Measurements from ENCODE around the gene DDRGK1. TPM values are rescaled to one million over a fixed set of nuclear protein-coding genes. Genes with fewer than 3 reads are reported as not detected.

DDRGK1 gene
- total and polyA plus RNA-seq, 4 donors, result 16.8 to 72.4 (median 48.5) TPM

GRCh38 chr20:3158968-3159431 lies 45.5 kb downstream of the DDRGK1 start:
- peak overlapping the region; percentile 58 to 65 for H3K27ac ChIP-seq (ENCODE audit: low read depth in 1 of 2, low read length in 2 of 2)
- no peaks in the 10 kb centered on the region for H3K27me3 ChIP-seq (ENCODE audit: control insufficient read depth in 4 of 4, insufficient read depth in 4 of 4, low read length in 3 of 4)
- 1% methylated on average over 10 of the region's 10 CpGs for WGBS
- no peak for DNase-seq (ENCODE audit: low spot score)
- no peak for TF ChIP-seq MAX (IDR thresholded peaks at IDR 0.05)
- TF ChIP-seq, protein P1, sequence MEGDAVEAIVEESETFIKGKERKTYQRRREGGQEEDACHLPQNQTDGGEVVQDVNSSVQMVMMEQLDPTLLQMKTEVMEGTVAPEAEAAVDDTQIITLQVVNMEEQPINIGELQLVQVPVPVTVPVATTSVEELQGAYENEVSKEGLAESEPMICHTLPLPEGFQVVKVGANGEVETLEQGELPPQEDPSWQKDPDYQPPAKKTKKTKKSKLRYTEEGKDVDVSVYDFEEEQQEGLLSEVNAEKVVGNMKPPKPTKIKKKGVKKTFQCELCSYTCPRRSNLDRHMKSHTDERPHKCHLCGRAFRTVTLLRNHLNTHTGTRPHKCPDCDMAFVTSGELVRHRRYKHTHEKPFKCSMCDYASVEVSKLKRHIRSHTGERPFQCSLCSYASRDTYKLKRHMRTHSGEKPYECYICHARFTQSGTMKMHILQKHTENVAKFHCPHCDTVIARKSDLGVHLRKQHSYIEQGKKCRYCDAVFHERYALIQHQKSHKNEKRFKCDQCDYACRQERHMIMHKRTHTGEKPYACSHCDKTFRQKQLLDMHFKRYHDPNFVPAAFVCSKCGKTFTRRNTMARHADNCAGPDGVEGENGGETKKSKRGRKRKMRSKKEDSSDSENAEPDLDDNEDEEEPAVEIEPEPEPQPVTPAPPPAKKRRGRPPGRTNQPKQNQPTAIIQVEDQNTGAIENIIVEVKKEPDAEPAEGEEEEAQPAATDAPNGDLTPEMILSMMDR (IDR thresholded peaks at IDR 0.05; ENCODE audit: low read depth, low read length, missing input control), result peak; percentile 8
- peak overlapping the region; percentile 80 to 96 (median 88) for H3K4me3 ChIP-seq (ENCODE audit: low read depth in 1 of 3, low read length in 3 of 3)
- H3K9ac ChIP-seq (ENCODE audit: low read depth in 1 of 2, low read length in 2 of 2), result peak overlapping the region; percentile 90 to 97
- H3K9me3 ChIP-seq (ENCODE audit: control insufficient read depth in 4 of 4, low read length in 3 of 4), result no peaks in the 10 kb centered on the region
- H3K36me3 ChIP-seq (ENCODE audit: control insufficient read depth in 4 of 4, insufficient read depth in 3 of 4, low read depth in 1 of 4, low read length in 3 of 4), result peaks cover 0 to 2% (median under 1%) of the 10 kb centered on the region in 4 donors
- H3K4me1 ChIP-seq (ENCODE audit: control insufficient read depth in 4 of 4, insufficient read depth in 4 of 4, low read length in 3 of 4), result peaks cover 10 to 28% (median 26%) of the 10 kb centered on the region in 4 donors

DNA sequence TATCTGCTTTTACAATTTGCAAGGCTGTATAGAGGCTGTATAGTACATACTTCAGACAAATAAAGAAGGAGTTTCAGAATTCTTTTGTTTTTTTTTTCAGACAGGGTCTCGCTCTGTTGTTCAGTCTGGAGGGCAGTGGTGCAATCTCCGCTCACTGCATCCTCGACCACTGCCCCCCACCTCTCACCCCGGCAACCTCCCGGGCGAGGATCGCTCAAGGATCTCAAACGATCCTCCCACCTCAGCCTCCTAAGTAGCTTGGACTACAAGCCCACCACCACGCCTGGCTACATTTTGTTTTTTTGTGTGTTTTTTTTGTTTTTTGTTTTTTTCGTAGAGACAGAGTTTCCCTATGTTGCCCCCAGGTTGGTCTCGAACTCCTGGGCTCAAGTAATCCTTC lies 46.7 kb downstream of the DDRGK1 start:
- Histone ChIP-seq H3K4me1 (ENCODE audit: control insufficient read depth in 4 of 4, insufficient read depth in 4 of 4, low read length in 3 of 4) (peaks cover 10 to 28% (median 26%) of the 10 kb centered on the region in 4 donors), H3K27me3 (ENCODE audit: control insufficient read depth in 4 of 4, insufficient read depth in 4 of 4, low read length in 3 of 4) (no peaks in the 10 kb centered on the region), H3K9ac (ENCODE audit: low read depth in 1 of 2, low read length in 2 of 2) (no peak overlapping the region), H3K9me3 (ENCODE audit: control insufficient read depth in 4 of 4, low read length in 3 of 4) (no peaks in the 10 kb centered on the region), H3K36me3 (ENCODE audit: control insufficient read depth in 4 of 4, insufficient read depth in 3 of 4, low read depth in 1 of 4, low read length in 3 of 4) (peaks cover 0 to 2% (median 2%) of the 10 kb centered on the region in 4 donors), H3K4me3 (ENCODE audit: low read depth in 1 of 3, low read length in 3 of 3) (no peak overlapping the region), H3K27ac (ENCODE audit: low read depth in 1 of 2, low read length in 2 of 2) (no peak overlapping the region)
- TF ChIP-seq FOXA1 (IDR thresholded peaks at IDR 0.05), result no peak
- no peak for TF ChIP-seq FOXA2 (IDR thresholded peaks at IDR 0.05)
- no peak for TF ChIP-seq RAD21 (IDR thresholded peaks at IDR 0.05)
- TF ChIP-seq TAF1 (conservative IDR thresholded peaks at IDR 0.05), result no peak
- WGBS, result 85% methylated on average over 11 of the region's 11 CpGs
- DNase-seq (ENCODE audit: low spot score), result no peak

DNA sequence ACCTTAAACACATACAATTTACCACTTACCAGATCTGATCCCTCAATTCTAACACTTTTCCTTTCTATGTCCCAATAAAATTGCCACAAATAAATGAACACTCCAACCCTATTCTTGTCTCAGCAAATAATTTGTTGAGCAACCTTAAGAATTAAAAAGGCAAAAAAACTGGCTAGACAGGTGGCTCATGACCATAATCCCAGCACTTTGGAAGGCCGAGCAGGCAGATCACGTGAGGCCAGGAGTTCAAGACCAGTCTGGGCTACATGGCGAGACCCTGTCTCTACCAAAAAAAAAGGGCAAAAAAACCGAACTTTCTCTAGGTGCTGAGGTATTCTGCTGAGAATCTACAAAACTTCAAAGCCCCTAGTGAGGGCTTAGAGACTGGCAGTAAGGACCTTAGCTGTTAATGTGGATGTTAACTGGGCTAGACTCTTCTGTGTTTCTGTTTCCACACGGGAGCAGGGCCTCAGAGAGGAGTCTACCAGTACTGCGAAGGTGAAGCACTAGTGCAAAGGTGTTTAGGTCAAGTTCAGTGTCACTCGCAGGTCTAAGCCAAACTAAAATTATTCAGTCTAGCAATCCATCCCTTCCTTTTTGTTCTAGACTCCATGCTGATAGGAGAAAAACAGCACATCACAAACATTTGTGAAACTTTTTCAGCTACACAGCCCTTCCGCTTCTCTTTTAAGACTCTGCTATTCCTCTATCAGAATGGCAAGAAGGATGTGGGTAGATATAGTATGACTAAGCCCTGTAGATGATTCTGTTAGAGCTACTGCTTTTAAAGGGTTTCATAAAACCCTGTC lies 47.5 kb downstream of the DDRGK1 start:
- Histone ChIP-seq H3K27ac (ENCODE audit: low read depth in 1 of 2, low read length in 2 of 2) (no peak overlapping the region), H3K4me1 (ENCODE audit: control insufficient read depth in 4 of 4, insufficient read depth in 4 of 4, low read length in 3 of 4) (peaks cover 10 to 28% (median 26%) of the 10 kb centered on the region in 4 donors), H3K36me3 (ENCODE audit: control insufficient read depth in 4 of 4, insufficient read depth in 3 of 4, low read depth in 1 of 4, low read length in 3 of 4) (peaks cover 0 to 2% (median 2%) of the 10 kb centered on the region in 4 donors), H3K4me3 (ENCODE audit: low read depth in 1 of 3, low read length in 3 of 3) (no peak overlapping the region), H3K9me3 (ENCODE audit: control insufficient read depth in 4 of 4, low read length in 3 of 4) (no peaks in the 10 kb centered on the region), H3K9ac (ENCODE audit: low read depth in 1 of 2, low read length in 2 of 2) (no peak overlapping the region), H3K27me3 (ENCODE audit: control insufficient read depth in 4 of 4, insufficient read depth in 4 of 4, low read length in 3 of 4) (no peaks in the 10 kb centered on the region)
- no peak for DNase-seq (ENCODE audit: low spot score)
- 60% methylated on average over 8 of the region's 8 CpGs for WGBS
- TF ChIP-seq GABPA (IDR thresholded peaks at IDR 0.05 in 1 of 2, conservative IDR thresholded peaks at IDR 0.05 in 1 of 2), result no peak
- TF ChIP-seq YY1 (IDR thresholded peaks at IDR 0.05), result no peak
- TF ChIP-seq FOXA1 (IDR thresholded peaks at IDR 0.05), result no peak
- TF ChIP-seq ATF3 (IDR thresholded peaks at IDR 0.05), result no peak
- TF ChIP-seq, protein P2, sequence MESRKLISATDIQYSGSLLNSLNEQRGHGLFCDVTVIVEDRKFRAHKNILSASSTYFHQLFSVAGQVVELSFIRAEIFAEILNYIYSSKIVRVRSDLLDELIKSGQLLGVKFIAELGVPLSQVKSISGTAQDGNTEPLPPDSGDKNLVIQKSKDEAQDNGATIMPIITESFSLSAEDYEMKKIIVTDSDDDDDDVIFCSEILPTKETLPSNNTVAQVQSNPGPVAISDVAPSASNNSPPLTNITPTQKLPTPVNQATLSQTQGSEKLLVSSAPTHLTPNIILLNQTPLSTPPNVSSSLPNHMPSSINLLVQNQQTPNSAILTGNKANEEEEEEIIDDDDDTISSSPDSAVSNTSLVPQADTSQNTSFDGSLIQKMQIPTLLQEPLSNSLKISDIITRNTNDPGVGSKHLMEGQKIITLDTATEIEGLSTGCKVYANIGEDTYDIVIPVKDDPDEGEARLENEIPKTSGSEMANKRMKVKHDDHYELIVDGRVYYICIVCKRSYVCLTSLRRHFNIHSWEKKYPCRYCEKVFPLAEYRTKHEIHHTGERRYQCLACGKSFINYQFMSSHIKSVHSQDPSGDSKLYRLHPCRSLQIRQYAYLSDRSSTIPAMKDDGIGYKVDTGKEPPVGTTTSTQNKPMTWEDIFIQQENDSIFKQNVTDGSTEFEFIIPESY (IDR thresholded peaks at IDR 0.05), result no peak
- no peak for TF ChIP-seq HNF4A (conservative IDR thresholded peaks at IDR 0.05)
- TF ChIP-seq HNF4G (IDR thresholded peaks at IDR 0.05), result no peak
- no peak for TF ChIP-seq FOXA2 (IDR thresholded peaks at IDR 0.05)
- TF ChIP-seq JUND (IDR thresholded peaks at IDR 0.05), result no peak
- TF ChIP-seq, protein P1 (IDR thresholded peaks at IDR 0.05; ENCODE audit: low read depth, low read length, missing input control), result no peak
- TF ChIP-seq TAF1 (conservative IDR thresholded peaks at IDR 0.05), result no peak
- TF ChIP-seq RXRA (IDR thresholded peaks at IDR 0.05), result no peak
- no peak for TF ChIP-seq EGR1 (IDR thresholded peaks at IDR 0.05; ENCODE audit: low read depth in 2 of 2)
- no peak for TF ChIP-seq MAX (IDR thresholded peaks at IDR 0.05)

All from liver (tissue), 9 donors.